Naive B cell (primary cell): Measurements from ENCODE around the gene RASL10A. TPM values are rescaled to one million over a fixed set of nuclear protein-coding genes. Genes with fewer than 3 reads are reported as not detected.

Source experiments
- ATAC-seq, 2 donors: fragments of 150-1000 bp; cut with Tn5 transposase; 2 replicates each; pipeline ENCODE4 v1.10.0; 2021; ENCODE audit warnings: low read depth in 2 of 2, mild to moderate bottlenecking in 2 of 2, moderate library complexity in 2 of 2
- DNase-seq: peaks from one replicate; pipeline ENCODE4 v3.0.0; 2022
- H3K27ac Mint-ChIP-seq, 6 donors: one replicate each; pipeline ENCODE4 v1.8.0; 2020 to 2022; ENCODE audit warnings: mild to moderate bottlenecking in 6 of 6, mixed read lengths in 6 of 6, moderate library complexity in 5 of 6, inconsistent platforms in 2 of 6
- H3K27me3 Mint-ChIP-seq, 3 donors: one replicate each; pipeline ENCODE4 v1.8.0; 2021 to 2022; ENCODE audit warnings: mixed read lengths in 3 of 3, mild to moderate bottlenecking in 1 of 3
- H3K36me3 Mint-ChIP-seq, 2 donors: one replicate each; pipeline ENCODE4 v1.8.0; 2020 to 2022; ENCODE audit warnings: mixed read lengths in 2 of 2, inconsistent platforms in 1 of 2, mild to moderate bottlenecking in 1 of 2
- H3K4me1 Mint-ChIP-seq, 3 donors: one replicate each; pipeline ENCODE4 v1.8.0; 2020 to 2022; ENCODE audit warnings: mixed read lengths in 3 of 3, inconsistent platforms in 1 of 3, mild to moderate bottlenecking in 1 of 3, moderate library complexity in 1 of 3
- H3K4me3 Mint-ChIP-seq, 8 donors: one replicate each; pipeline ENCODE4 v1.8.0; 2020 to 2022; ENCODE audit warnings: mild to moderate bottlenecking in 8 of 8, mixed read lengths in 8 of 8, moderate library complexity in 8 of 8, inconsistent platforms in 2 of 8
- H3K9me3 Mint-ChIP-seq, 7 donors: one replicate each; pipeline ENCODE4 v1.8.0; 2020 to 2022; ENCODE audit warnings: mixed read lengths in 7 of 7, mild to moderate bottlenecking in 5 of 7, inconsistent platforms in 2 of 7, moderate library complexity in 1 of 7
- polyA plus RNA-seq, 6 donors: library from polyadenylated mRNA; unstranded; fragments of 300-500 nt; fragmentation: Illumina TruSeq; gene quantifications; one replicate each; pipeline ENCODE4 v1.2.3, GENCODE V29; 2021; ENCODE audit warnings: low read depth in 6 of 6

Gene RASL10A
- polyA plus RNA-seq, 6 donors from 2014 or later, result not detected

GRCh38 chr22:29265929-29266328, 49.6 kb downstream of the RASL10A start:
- Mint-ChIP-seq H3K36me3 (peaks cover 0 to 8% of the 10 kb centered on the region in 2 donors), H3K4me1 (peaks cover 24 to 37% (median 35%) of the 10 kb centered on the region in 3 donors), H3K4me3 (peak overlapping the region in 3 of 8 donors; percentile 96 to 100 (median 97)), H3K27me3 (no peaks in the 10 kb centered on the region), H3K27ac (peak overlapping the region in 2 of 6 donors; percentile 76 to 97), H3K9me3 (peaks cover 0 to 3% (median 0%) of the 10 kb centered on the region in 7 donors)
- DNase-seq (no peak), ATAC-seq (no peak)

- Mint-ChIP-seq H3K36me3 (peaks cover 0 to 8% of the 10 kb centered on the region in 2 donors), H3K4me1 (peaks cover 18 to 31% (median 29%) of the 10 kb centered on the region in 3 donors), H3K27me3 (no peaks in the 10 kb centered on the region), H3K27ac (peak overlapping the region in 1 of 6 donors; percentile 81), H3K4me3 (peak overlapping the region in 1 of 8 donors; percentile 38), H3K9me3 (peaks cover 0 to 3% (median 0%) of the 10 kb centered on the region in 7 donors)
- ATAC-seq (no peak), DNase-seq (no peak)
Observed at GRCh38 chr22:29265305-29265704, 50.2 kb downstream of the RASL10A start.

GRCh38 chr22:29263791-29264276, 51.7 kb downstream of the RASL10A start:
- Mint-ChIP-seq H3K9me3 (peaks cover 0 to 3% (median 0%) of the 10 kb centered on the region in 7 donors), H3K27ac (no peak overlapping the region), H3K4me1 (peaks cover 10 to 17% (median 14%) of the 10 kb centered on the region in 3 donors), H3K4me3 (no peak overlapping the region), H3K36me3 (peaks cover 0 to 8% of the 10 kb centered on the region in 2 donors), H3K27me3 (no peaks in the 10 kb centered on the region)
- no peak for ATAC-seq
- DNase-seq, result no peak

Other genes starting within 250 kb of the RASL10A start
- under 1 TPM in 2 of 6 donors, not detected in 4; 0.12 to 0.20 TPM for gene KREMEN1, start 242.7 kb downstream of the RASL10A start, polyA plus RNA-seq
- not detected for gene EMID1, start 109.8 kb downstream of the RASL10A start, polyA plus RNA-seq
- gene RHBDD3, start 47.7 kb downstream of the RASL10A start, polyA plus RNA-seq, result 1 to 10 TPM in 4 of 6 donors, under 1 TPM in 1, not detected in 1; 0.72 to 4.2 (median 2.9) TPM
- gene EWSR1, start 47.4 kb downstream of the RASL10A start, polyA plus RNA-seq, result 100 to 1,000 TPM; 175 to 252 (median 194) TPM
- 1 to 10 TPM in 3 of 6 donors, under 1 TPM in 2, not detected in 1; 0.39 to 1.2 (median 1.0) TPM for gene GAS2L1, start 9.0 kb downstream of the RASL10A start, polyA plus RNA-seq
- 10 to 100 TPM; 27.4 to 72.0 (median 42.5) TPM for gene AP1B1, start 72.9 kb upstream of the RASL10A start, polyA plus RNA-seq
- gene RFPL1, start 122.9 kb upstream of the RASL10A start, polyA plus RNA-seq, result not detected
- under 1 TPM in 1 of 6 donors, not detected in 5; 0.09 TPM for gene NEFH, start 164.5 kb upstream of the RASL10A start, polyA plus RNA-seq
- gene THOC5, start 238.1 kb upstream of the RASL10A start, polyA plus RNA-seq, result 10 to 100 TPM; 18.8 to 30.1 (median 22.7) TPM